ENCODE measurements around the gene TMEM242. TPM values are rescaled to one million over a fixed set of nuclear protein-coding genes. Genes with fewer than 3 reads are reported as not detected.

Gene TMEM242
- total and polyA plus RNA-seq, 2 of the 8 experiments (the other 6 are each of a cell fraction or from before 2014, with no cell fraction given): 2.4 to 9.0 TPM

DNA sequence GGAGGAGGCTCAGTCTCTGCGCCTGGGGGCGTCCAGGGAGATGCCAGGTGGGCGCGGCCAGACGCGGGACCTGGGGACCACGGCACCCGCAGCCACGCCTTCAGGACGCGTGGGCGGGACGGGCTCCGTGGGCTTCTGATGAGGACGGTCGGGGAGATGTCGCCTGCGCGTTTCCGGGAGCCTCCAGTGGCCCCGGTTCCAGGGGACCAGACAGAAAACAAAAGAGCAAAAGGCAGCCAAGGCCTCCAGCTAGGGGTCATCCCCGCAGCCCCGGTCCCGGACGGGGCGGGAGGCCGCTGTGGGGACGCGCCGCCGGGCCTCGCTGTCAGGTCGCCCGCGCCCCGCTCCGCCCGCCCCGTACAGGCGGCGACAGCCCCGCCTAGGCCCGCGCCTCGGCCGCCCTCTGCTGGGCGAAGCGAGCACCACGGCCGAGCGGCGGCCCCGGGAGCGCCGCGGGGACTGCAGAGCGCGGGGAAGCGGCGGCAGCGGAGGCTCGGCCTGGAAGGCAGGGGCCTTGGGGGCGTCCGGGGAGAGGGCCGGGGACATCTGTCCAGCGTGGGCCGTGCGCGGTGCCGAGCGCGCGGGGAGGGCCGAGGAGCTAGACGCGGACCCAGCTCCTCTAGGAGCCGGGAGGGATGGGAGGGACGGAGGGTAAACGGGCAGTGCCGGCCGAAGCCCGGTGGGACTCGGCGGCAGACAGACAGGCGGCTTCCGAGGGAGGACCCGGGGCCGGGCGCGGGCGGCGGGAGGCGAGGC is 48.7 kb downstream of the TMEM242 start (continued):
- TF ChIP-seq, protein P1, sequence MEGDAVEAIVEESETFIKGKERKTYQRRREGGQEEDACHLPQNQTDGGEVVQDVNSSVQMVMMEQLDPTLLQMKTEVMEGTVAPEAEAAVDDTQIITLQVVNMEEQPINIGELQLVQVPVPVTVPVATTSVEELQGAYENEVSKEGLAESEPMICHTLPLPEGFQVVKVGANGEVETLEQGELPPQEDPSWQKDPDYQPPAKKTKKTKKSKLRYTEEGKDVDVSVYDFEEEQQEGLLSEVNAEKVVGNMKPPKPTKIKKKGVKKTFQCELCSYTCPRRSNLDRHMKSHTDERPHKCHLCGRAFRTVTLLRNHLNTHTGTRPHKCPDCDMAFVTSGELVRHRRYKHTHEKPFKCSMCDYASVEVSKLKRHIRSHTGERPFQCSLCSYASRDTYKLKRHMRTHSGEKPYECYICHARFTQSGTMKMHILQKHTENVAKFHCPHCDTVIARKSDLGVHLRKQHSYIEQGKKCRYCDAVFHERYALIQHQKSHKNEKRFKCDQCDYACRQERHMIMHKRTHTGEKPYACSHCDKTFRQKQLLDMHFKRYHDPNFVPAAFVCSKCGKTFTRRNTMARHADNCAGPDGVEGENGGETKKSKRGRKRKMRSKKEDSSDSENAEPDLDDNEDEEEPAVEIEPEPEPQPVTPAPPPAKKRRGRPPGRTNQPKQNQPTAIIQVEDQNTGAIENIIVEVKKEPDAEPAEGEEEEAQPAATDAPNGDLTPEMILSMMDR (IDR thresholded peaks at IDR 0.05; ENCODE audit: control extremely low read depth in 1 of 3, insufficient read depth in 1 of 3, low read depth in 1 of 3, low read length in 3 of 3): peak in 2 of 3 experiments; percentile 78 to 95; a peak in 3 of 4 replicates
- TF ChIP-seq EZH2 (IDR thresholded peaks at IDR 0.05; ENCODE audit: low read depth, low read length, severe bottlenecking): peak; percentile 56
- TF ChIP-seq KDM4A (IDR thresholded peaks at IDR 0.05; ENCODE audit: low read depth, low read length, severe bottlenecking): peak; percentile 45
- TF ChIP-seq RAD21 (IDR thresholded peaks at IDR 0.05 in 1 of 2, conservative IDR thresholded peaks at IDR 0.05 in 1 of 2; ENCODE audit: low read depth in 2 of 2, low read length in 2 of 2): peak; percentile 53 to 88; a peak in 3 of 4 replicates
- TF ChIP-seq HDAC6 (IDR thresholded peaks at IDR 0.05; ENCODE audit: low read depth, low read length): no peak

All from H1 (cell line).